SH-SY5Y (cell line): ENCODE measurements around the gene NOL9.

Experiments used
- GATA2 ChIP-seq: IDR thresholded peaks from 2 replicates; pipeline ENCODE4 v1.6.1; 2011; ENCODE audit warnings: mild to moderate bottlenecking, low read depth, low read length
- GATA3 ChIP-seq: IDR thresholded peaks from 2 replicates; pipeline ENCODE4 v1.6.1; 2011; ENCODE audit warnings: low read depth, mild to moderate bottlenecking, low read length, moderate library complexity

The NOL9 gene

DNA sequence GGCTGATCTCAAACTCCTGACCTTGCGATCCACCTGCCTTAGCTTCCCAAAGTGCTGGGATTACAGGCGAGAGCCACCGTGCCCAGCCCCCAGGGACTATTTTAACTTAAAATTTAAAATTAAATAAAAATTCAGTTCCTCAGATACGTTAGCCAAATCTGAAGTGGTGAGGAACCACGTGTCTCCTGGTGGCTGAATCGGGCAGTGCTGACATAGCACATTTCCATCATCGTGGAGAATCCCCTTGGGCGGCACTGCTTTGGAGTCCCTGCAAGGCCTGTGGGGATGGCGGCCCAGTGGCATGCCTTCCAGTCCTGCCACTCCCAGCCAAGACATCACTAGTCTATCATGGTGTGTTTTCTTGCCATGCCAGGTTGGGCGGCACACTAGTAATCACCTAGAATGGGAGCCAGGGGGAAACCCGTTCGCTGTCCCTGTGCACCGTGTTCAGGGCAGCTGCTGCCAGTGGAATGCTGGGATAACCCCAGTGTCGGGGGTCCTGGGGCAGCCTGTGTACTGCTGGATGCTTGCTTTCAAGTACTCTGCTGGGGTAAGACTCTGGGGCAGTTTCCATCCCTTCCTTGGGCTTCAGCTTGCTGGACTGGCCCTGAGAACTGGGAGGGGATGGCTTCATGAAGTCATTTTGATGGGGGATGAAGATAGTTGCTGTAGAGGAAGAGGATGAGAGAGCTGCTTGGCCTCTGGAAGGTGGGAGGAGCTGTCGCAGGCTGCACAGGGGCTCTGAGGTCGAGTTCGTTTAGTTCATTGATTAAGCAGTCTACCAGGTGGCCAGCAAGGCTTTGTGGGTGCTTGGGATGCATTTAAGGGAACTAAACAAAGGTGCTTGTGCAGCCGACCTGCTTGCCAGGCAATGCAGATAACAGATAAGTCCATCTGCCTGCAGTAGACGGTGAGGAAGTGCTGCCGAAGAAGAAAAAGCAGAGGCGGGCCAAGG, 30.1 kb upstream of the NOL9 start:
- TF ChIP-seq GATA3 (no peak), GATA2 (no peak)

DNA sequence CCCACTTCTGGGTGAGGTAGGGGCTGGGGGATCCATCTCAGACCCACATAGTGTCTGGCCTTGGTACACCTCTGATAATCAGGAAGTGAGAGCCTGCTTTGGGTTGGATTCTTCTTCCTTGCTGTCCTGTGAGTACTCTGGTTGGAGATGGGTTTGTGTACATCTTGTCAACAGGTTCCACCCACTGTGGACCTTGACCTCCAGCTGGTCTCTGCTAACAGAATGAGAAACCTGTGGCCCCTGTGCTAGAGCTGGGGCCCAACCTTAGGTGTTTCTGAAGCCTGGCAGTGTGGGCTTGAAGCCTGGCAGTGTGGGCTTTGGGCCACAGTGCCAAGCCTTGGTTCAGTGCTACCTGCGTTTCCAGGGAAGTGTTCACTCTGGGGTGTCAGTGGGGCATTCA, 28.1 kb upstream of the NOL9 start:
- TF ChIP-seq GATA3 (no peak), GATA2 (no peak)

DNA sequence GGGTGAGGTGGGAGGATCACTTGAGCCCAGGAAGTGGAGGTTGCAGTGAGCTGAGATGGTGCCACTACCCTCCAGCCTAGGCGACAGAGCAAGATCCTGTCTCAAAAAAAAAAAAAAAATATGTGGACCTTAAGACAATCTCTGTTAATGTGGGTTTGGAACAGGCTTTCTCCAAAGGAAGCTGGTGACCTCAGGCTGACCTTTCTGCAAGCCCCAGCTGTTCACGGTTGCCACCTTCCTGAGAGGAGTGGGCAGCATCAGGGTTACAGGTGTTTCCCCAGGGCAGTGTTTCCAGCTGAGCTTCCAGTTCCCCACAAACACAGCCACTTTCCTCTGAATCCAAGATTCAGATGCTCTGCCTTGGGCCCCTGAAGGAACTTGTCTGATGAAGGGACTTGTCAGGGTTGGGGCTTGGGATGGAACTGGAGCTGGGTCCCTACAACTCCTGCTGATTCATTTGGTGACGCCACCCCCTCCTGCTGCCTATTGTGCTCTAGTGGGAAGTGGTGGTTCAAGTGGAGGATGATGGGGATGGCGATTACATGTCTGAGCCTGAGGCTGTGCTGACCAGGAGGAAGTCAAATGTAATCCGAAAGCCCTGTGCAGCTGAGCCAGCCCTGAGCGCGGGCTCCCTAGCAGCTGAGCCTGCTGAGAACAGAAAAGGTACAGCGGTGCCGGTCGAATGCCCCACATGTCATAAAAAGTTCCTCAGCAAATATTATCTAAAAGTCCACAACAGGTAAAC, 27.4 kb upstream of the NOL9 start:
- TF ChIP-seq GATA2 (no peak), GATA3 (no peak)

DNA sequence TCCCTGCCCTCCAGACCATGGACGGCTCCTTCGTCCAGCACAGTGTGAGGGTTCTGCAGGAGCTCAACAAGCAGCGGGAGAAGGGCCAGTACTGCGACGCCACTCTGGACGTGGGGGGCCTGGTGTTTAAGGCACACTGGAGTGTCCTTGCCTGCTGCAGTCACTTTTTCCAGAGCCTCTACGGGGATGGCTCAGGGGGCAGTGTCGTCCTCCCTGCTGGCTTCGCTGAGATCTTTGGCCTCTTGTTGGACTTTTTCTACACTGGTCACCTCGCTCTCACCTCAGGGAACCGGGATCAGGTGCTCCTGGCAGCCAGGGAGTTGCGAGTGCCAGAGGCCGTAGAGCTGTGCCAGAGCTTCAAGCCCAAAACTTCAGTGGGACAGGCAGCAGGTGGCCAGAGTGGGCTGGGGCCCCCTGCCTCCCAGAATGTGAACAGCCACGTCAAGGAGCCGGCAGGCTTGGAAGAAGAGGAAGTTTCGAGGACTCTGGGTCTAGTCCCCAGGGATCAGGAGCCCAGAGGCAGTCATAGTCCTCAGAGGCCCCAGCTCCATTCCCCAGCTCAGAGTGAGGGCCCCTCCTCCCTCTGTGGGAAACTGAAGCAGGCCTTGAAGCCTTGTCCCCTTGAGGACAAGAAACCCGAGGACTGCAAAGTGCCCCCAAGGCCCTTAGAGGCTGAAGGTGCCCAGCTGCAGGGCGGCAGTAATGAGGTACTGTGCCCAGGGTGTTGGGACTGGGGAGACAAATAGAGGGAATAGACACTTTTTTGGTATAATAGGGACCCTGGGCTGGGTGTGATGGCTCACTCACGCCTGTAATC, 26.5 kb upstream of the NOL9 start:
- TF ChIP-seq GATA3 (no peak), GATA2 (no peak)

DNA sequence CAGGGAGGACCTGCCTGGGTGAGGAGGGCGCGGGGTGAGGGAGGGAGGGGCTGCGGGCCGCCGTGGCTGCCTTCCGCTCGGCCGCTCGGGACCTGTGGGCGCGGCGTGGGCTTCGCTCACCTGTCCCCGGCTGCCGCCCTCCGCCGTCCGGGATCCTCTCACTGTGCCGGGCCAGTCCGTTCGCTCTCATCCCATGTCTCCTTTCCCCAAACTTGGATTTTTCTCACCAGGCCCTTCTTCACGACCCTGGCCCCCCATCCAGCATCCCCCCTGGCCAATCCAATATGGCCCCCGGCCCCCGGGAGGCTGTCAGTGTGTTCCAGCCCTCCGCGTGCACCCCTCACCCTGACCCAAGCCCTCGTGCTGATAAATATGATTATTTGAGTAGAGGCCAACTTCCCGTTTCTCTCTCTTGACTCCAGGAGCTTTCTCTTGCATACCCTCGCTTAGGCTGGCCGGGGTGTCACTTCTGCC, 25.8 kb upstream of the NOL9 start:
- TF ChIP-seq GATA2: no peak
- no peak for TF ChIP-seq GATA3

DNA sequence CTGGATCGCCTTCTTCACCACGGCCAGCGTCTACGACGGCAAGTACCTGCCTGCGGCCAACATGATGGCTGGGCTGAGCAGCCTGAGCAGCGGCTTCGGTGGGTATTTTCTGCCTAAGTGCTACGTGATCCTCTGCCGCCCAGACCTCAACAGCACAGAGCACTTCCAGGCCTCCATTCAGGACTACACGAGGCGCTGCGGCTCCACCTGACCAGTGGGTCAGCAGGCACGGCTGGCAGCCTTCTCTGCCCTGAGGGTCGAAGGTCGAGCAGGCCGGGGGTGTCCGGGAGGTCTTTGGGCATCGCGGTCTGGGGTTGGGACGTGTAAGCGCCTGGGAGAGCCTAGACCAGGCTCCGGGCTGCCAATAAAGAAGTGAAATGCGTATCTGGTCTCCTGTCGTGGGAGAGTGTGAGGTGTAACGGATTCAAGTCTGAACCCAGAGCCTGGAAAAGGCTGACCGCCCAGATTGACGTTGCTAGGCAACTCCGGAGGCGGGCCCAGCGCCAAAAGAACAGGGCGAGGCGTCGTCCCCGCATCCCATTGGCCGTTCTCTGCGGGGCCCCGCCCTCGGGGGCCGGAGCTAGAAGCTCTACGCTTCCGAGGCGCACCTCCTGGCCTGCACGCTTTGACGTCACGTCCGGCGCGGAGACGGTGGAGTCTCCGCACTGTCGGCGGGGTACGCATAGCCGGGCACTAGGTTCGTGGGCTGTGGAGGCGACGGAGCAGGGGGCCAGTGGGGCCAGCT, 25.2 kb upstream of the NOL9 start, which contains the start of gene ZBTB48:
TSS of gene ZBTB48 (plus strand) at position 621 of the 745 bp plus-strand sequence. CDS start 616 bp downstream, outside the sequence.
- no peak for TF ChIP-seq GATA3
- no peak for TF ChIP-seq GATA2

DNA sequence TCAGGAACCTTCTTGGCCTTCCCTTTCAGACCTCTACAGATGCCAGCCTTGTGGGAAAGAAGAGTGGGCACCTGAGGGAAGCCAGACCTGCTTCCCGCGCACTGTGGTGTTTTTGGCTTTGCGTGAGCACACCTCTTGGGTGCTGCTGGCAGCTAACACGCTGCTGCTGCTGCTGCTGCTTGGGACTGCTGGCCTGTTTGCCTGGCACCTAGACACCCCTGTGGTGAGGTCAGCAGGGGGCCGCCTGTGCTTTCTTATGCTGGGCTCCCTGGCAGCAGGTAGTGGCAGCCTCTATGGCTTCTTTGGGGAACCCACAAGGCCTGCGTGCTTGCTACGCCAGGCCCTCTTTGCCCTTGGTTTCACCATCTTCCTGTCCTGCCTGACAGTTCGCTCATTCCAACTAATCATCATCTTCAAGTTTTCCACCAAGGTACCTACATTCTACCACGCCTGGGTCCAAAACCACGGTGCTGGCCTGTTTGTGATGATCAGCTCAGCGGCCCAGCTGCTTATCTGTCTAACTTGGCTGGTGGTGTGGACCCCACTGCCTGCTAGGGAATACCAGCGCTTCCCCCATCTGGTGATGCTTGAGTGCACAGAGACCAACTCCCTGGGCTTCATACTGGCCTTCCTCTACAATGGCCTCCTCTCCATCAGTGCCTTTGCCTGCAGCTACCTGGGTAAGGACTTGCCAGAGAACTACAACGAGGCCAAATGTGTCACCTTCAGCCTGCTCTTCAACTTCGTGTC, 24.5 kb upstream of the NOL9 start:
- TF ChIP-seq GATA2 (no peak), GATA3 (no peak)

DNA sequence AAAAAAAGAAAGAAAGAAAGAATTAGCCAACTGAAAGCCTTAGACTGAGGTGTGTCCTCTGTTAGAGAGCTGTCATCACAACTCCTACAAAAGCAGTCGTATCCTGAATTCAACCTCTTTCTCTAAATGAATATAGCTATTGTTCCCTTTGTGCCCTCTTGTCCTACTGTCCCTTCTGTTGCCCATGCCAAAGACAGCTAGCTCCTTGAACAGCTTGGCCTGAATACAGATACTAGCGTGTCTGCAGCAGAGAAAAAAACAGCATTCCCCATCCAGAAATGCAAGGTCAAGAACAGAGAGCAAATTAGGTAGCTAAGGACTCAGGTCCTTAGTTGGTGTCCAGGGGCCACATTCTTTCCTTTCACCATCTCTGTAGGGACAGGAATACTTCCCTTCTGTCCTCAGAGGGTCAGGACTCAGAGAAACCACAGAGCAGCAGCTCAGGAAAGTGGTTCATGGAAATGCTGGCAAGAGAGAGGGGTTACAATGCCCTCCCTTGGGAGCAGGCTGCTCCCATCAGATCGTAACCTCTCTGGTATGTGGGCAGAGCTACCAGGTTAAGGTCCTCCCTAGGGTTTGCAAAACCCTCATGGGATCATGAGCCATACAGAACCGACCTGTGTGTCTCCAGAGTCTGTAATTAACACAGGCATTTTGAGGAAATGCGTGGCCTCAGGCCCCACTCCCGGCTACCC, 23.7 kb upstream of the NOL9 start:
- TF ChIP-seq GATA2: no peak
- TF ChIP-seq GATA3: no peak

DNA sequence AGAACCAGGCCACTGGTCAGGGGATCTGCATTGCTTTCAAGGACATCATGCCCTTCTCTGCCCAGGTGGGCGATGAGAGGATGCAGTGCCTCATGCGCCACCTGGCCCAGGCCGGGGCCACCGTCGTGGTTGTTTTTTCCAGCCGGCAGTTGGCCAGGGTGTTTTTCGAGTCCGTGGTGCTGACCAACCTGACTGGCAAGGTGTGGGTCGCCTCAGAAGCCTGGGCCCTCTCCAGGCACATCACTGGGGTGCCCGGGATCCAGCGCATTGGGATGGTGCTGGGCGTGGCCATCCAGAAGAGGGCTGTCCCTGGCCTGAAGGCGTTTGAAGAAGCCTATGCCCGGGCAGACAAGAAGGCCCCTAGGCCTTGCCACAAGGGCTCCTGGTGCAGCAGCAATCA, 20.5 kb upstream of the NOL9 start:
- no peak for TF ChIP-seq GATA3
- no peak for TF ChIP-seq GATA2

DNA sequence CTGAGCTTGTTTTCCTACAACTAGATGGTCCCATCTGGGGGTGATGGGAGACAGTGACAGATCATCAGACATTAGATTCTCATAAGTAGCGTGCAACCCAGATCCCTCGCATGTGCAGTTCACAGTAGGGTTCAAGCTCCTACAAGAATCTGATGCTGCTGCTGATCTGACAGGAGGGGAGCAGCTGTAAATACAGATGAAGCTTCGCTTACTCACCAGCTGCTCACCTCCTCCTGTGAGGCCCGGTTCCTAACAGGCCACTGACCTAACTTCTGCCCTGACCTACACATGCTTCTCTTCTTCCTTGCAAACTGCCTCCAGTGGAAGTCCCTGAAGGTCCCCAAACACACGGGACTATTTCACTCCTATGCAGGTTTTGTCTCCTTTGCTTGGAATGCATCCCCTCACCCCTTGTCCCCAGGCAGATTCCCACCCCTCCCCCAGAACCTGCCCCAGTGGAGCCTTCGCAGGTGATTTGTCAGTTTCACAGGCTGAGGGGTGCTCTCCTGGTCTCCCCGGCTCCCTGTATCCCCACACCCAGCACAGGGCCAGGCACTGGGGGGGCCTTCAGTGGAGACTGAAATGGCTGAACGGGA, 19.8 kb upstream of the NOL9 start:
- TF ChIP-seq GATA3 (no peak), GATA2 (no peak)

DNA sequence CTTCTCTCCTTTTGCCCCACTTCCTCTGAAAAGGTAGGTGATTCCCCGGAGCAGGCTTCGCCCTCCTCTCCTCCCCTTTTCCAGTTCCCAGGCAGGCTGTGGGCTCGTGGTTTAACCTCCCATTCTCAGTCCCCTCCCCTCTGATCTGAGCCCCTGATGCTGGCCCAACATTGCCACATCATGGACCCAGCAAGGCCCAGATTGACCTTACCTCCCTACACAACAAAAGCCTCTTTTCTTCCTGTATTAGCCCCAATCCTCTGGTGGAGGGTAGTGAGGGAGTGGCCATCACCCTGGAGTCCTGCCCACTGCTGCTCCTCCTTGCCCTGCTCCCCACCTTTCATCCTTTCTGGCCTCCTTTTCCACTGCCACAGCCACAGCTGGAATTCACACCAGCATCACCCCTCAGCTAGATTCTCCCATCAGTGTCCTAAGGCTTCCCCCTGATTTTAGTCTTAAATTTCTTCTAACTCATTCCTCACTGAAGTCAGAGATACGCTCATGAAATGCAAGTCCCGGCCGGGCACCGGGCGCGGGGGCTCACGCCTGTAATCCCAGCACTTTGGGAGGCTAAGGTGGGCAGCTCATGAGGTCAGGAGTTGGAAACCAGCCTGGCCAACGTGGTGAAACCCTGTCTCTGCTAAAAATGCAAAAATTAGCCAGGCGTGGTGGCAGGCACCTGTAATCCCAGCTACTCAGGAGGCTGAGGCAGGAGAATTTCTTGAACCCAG, 18.5 kb upstream of the NOL9 start:
- TF ChIP-seq GATA3 (no peak), GATA2 (no peak)
